AG04450 (cell line): ENCODE measurements around the gene UBTD1. TPM values are rescaled to one million over a fixed set of nuclear protein-coding genes. Genes with fewer than 3 reads are reported as not detected.
"Not testable (repeated sequence)": the region's sequence is repeated elsewhere in the genome, so short reads cannot be mapped to it uniquely, and the experiment has no call there.

Source experiments
- CTCF ChIA-PET: fragments of 300-600, 350-600 bp; formaldehyde crosslinking; extraction: SDS; loops from one replicate; lab custom pipeline; 2022; ENCODE audit warnings: antibody characterized with exemption, inconsistent platforms; lab: Charles Lee
- POLR2A ChIA-PET: fragments of 350-600 bp; formaldehyde crosslinking; extraction: SDS; loops from one replicate; lab custom pipeline; 2021; ENCODE audit warnings: antibody characterized with exemption, inconsistent platforms; lab: Yijun Ruan, JAX
- DNase-seq: peaks from one replicate; pipeline ENCODE4 v3.0.0-alpha.2; 2011; ENCODE audit warnings: low read depth, low spot score
- H3K27ac ChIP-seq: one replicate; pipeline ENCODE4 v1.5.1; 2012; ENCODE audit warnings: low read depth, low read length, control low read depth
- H3K27me3 ChIP-seq: one replicate; pipeline ENCODE4 v1.6.0; 2012; ENCODE audit warnings: low read length; ENCODE audit not compliant: control insufficient read depth, insufficient read depth
- H3K4me3 ChIP-seq: 2 replicates; pipeline ENCODE4 v1.5.1; 2011; ENCODE audit warnings: mild to moderate bottlenecking, low read depth, low read length, control low read depth
- H3K9me3 ChIP-seq: 2 replicates; pipeline ENCODE4 v1.5.1; 2012; ENCODE audit warnings: low read length; ENCODE audit not compliant: control insufficient read depth, insufficient read depth
- CTCF ChIP-seq: IDR thresholded peaks from 2 replicates; pipeline ENCODE4 v1.5.1; 2011; ENCODE audit warnings: low read depth, low read length, control low read depth, inconsistent platforms
- polyA plus RNA-seq: library from polyadenylated mRNA; depleted of rRNA; stranded (reverse); fragments of >200 nt; gene quantifications from 2 replicates; pipeline ENCODE4 v1.2.3, GENCODE V29; 2011

Gene UBTD1
- polyA plus RNA-seq, 1 experiment = 15.5 TPM

- no peak for DNase-seq
- Histone ChIP-seq H3K4me3 (no peak overlapping the region), H3K27me3 (no peaks in the 10 kb centered on the region), H3K9me3 (no peaks in the 10 kb centered on the region), H3K27ac (no peak overlapping the region)
- no peak for TF ChIP-seq CTCF
- CTCF ChIA-PET = interaction anchor here (0.5 to 2.9 kb wide), 28 partner anchors 7 to 195 kb away, joined by 3 to 22 read pairs (median 5); partner anchors contain the start of genes HOGA1, PI4K2A and ZFYVE27
- POLR2A ChIA-PET = no interaction called here
These were observed 74.3 kb downstream of the UBTD1 start for GRCh38 chr10:97573021-97573420.

GRCh38 chr10:97573672-97574071, 74.9 kb downstream of the UBTD1 start:
- Histone ChIP-seq H3K4me3 (no peak overlapping the region), H3K27ac (no peak overlapping the region), H3K27me3 (no peaks in the 10 kb centered on the region), H3K9me3 (no peaks in the 10 kb centered on the region)
- DNase-seq = no peak
- CTCF ChIA-PET = interaction anchor here (0.6 to 1.5 kb wide), 5 partner anchors 21 to 159 kb away, joined by 3 to 6 read pairs (median 3); no protein-coding TSS in a partner anchor
- POLR2A ChIA-PET = no interaction called here
- no peak for TF ChIP-seq CTCF

- H3K4me3 ChIP-seq = no peak overlapping the region
- CTCF ChIA-PET = interaction anchor here (0.5 to 1.6 kb wide), 8 partner anchors 8 to 127 kb away, joined by 3 to 8 read pairs (median 4); no protein-coding TSS in a partner anchor
- POLR2A ChIA-PET = no interaction called here
- DNase-seq = no peak
- no peak for TF ChIP-seq CTCF
- no peak overlapping the region for H3K27ac ChIP-seq
- no peaks in the 10 kb centered on the region for H3K9me3 ChIP-seq
- no peaks in the 10 kb centered on the region for H3K27me3 ChIP-seq
These were observed 75.8 kb downstream of the UBTD1 start for GRCh38 chr10:97574374-97575126.

GRCh38 chr10:97575127-97575668, 76.5 kb downstream of the UBTD1 start:
- ChIA-PET CTCF (interaction anchor here (0.5 to 1.6 kb wide), 8 partner anchors 9 to 126 kb away, joined by 3 to 8 read pairs (median 4); no protein-coding TSS in a partner anchor), POLR2A (interaction anchor here (0.7 kb wide), 1 partner anchor 112 kb away, joined by 6 read pairs; no protein-coding TSS in a partner anchor)
- TF ChIP-seq CTCF = no peak
- Histone ChIP-seq H3K4me3 (no peak overlapping the region), H3K9me3 (no peaks in the 10 kb centered on the region), H3K27ac (no peak overlapping the region), H3K27me3 (no peaks in the 10 kb centered on the region)
- no peak for DNase-seq

- CTCF ChIA-PET = interaction anchor here (0.8 to 1.6 kb wide), 3 partner anchors 37 to 155 kb away, joined by 3 to 7 read pairs (median 3); no protein-coding TSS in a partner anchor
- H3K27me3 ChIP-seq, H3K27ac ChIP-seq, H3K9me3 ChIP-seq, POLR2A ChIA-PET, DNase-seq, H3K4me3 ChIP-seq: not testable (repeated sequence)
These were observed 77.8 kb downstream of the UBTD1 start for GRCh38 chr10:97576487-97576886.
